Esophagus muscularis mucosa (tissue), 3 donors: ENCODE data around the gene SYAP1.
"Not testable (repeated sequence)": the region's sequence is repeated elsewhere in the genome, so short reads cannot be mapped to it uniquely, and the experiment has no call there.

Experiments used
- CTCF ChIP-seq, 3 experiments: fragments of 200-600 bp in 2 of 3; fragments of 450-650 bp in 1 of 3; sonication (generic) in 2 of 3; IDR thresholded peaks; one replicate each; pipeline ENCODE4 v1.5.1; 2017 to 2019; ENCODE audit warnings: antibody characterized with exemption in 3 of 3, mild to moderate bottlenecking in 2 of 3, moderate library complexity in 1 of 3
- POLR2A ChIP-seq: fragments of 450-650 bp; IDR thresholded peaks from one replicate; pipeline ENCODE4 v1.6.1; 2017; ENCODE audit warnings: antibody characterized with exemption, moderate library complexity, mild to moderate bottlenecking, low read depth

GRCh38 chrX:16784440-16784839 lies 65.0 kb downstream of the SYAP1 start:
- TF ChIP-seq CTCF (IDR thresholded peaks at IDR 0.05); POLR2A: not testable (repeated sequence)
